Immature natural killer cell (primary cell): Measurements from ENCODE around the gene ZNF28. TPM values are rescaled to one million over a fixed set of nuclear protein-coding genes. Genes with fewer than 3 reads are reported as not detected.

Experiments used
- polyA plus RNA-seq, 3 donors: library from polyadenylated mRNA; unstranded; fragments of 300-500 nt; fragmentation: Illumina TruSeq; gene quantifications; one replicate each; pipeline ENCODE4 v1.2.3, GENCODE V29; 2021

Gene ZNF28
- polyA plus RNA-seq, 3 donors from 2014 or later = 25.8 to 59.5 (median 59.4) TPM

Other genes starting within 250 kb of the ZNF28 start
- gene ZNF83, start 183.3 kb downstream of the ZNF28 start, polyA plus RNA-seq = 10 to 100 TPM in 1 of 3 donors, 1 to 10 TPM in 2; 5.2 to 19.1 (median 8.3) TPM
- gene ZNF611, start 86.6 kb downstream of the ZNF28 start, polyA plus RNA-seq = 10 to 100 TPM; 18.4 to 75.2 (median 27.4) TPM
- 100 to 1,000 TPM in 1 of 3 donors, 10 to 100 TPM in 2; 28.2 to 114 (median 42.4) TPM for gene ZNF600, start 34.8 kb downstream of the ZNF28 start, polyA plus RNA-seq
- 10 to 100 TPM; 22.5 to 40.5 (median 35.5) TPM for gene ZNF468, start 36.0 kb upstream of the ZNF28 start, polyA plus RNA-seq
- 1 to 10 TPM in 2 of 3 donors, not detected in 1; 4.9 to 5.5 TPM for gene ZNF320, start 76.0 kb upstream of the ZNF28 start, polyA plus RNA-seq
- gene ZNF888, start 101.8 kb upstream of the ZNF28 start, polyA plus RNA-seq = 1 to 10 TPM; 1.9 to 3.9 (median 1.9) TPM
- gene ZNF816, start 141.2 kb upstream of the ZNF28 start, polyA plus RNA-seq = 10 to 100 TPM in 1 of 3 donors, 1 to 10 TPM in 2; 9.8 to 21.0 (median 10.0) TPM
- gene ERVV-1, start 192.3 kb upstream of the ZNF28 start, polyA plus RNA-seq = not detected
- gene ERVV-2, start 223.1 kb upstream of the ZNF28 start, polyA plus RNA-seq = not detected